CD14-positive monocyte (primary cell): ENCODE measurements around the gene RALGAPA2. TPM values are rescaled to one million over a fixed set of nuclear protein-coding genes. Genes with fewer than 3 reads are reported as not detected.

Experiments used
- DNase-seq, 3 donors: peaks; one replicate each; pipeline ENCODE4 v3.0.0-alpha.2; 2011 to 2022
- H2AFZ ChIP-seq: 2 replicates; pipeline ENCODE4 v1.6.0; 2012; ENCODE audit warnings: mild to moderate bottlenecking, low read depth, low read length, inconsistent platforms; ENCODE audit not compliant: insufficient read depth, poor library complexity, severe bottlenecking
- H3K27ac ChIP-seq, 2 donors: 1 replicate in 1 of 2; 2 replicates in 1 of 2; pipeline ENCODE4 v1.5.1; 2012 to 2013; ENCODE audit warnings: low read length in 2 of 2, control low read depth in 1 of 2, inconsistent platforms in 1 of 2, low read depth in 1 of 2, mild to moderate bottlenecking in 1 of 2
- H3K27me3 ChIP-seq, 2 donors: one replicate each; pipeline versions ENCODE4 v1.6.0 to v1.6.1; 2011 to 2013; ENCODE audit warnings: low read length in 2 of 2; ENCODE audit not compliant: control insufficient read depth in 2 of 2, insufficient read depth in 2 of 2
- H3K36me3 ChIP-seq, 2 donors: replicated peaks in 1 of 2; 1 replicate in 1 of 2; 2 replicates in 1 of 2; pipeline versions ENCODE4 v1.5.1 to v1.6.1; 2012 to 2013; ENCODE audit warnings: low read length in 2 of 2, control low read depth in 1 of 2, inconsistent platforms in 1 of 2, mild to moderate bottlenecking in 1 of 2; ENCODE audit not compliant: insufficient read depth in 2 of 2, control insufficient read depth in 1 of 2
- H3K4me1 ChIP-seq, 2 donors: 1 replicate in 1 of 2; 2 replicates in 1 of 2; pipeline versions ENCODE4 v1.5.1 to v1.6.1; 2012 to 2013; ENCODE audit warnings: low read length in 2 of 2, control low read depth in 1 of 2, inconsistent platforms in 1 of 2, mild to moderate bottlenecking in 1 of 2, moderate library complexity in 1 of 2; ENCODE audit not compliant: insufficient read depth in 2 of 2, control insufficient read depth in 1 of 2
- H3K4me2 ChIP-seq: replicated peaks from 2 replicates; pipeline ENCODE3; 2012; ENCODE audit warnings: low read length, moderate library complexity, mild to moderate bottlenecking; ENCODE audit not compliant: poor library complexity, severe bottlenecking; ENCODE audit errors: extremely low read depth
- H3K4me3 ChIP-seq, 3 experiments: fragments of 200-600 bp in 1 of 3; sonication (generic) in 1 of 3; replicated peaks in 1 of 3; 1 replicate in 2 of 3; 2 replicates in 1 of 3; pipeline ENCODE4 v1.5.1; 2011 to 2013; ENCODE audit warnings: low read length in 3 of 3, mild to moderate bottlenecking in 3 of 3, control low read depth in 2 of 3, low read depth in 2 of 3, inconsistent platforms in 1 of 3, moderate library complexity in 1 of 3
- H3K79me2 ChIP-seq: 2 replicates; pipeline ENCODE4 v1.6.0; 2012; ENCODE audit warnings: mild to moderate bottlenecking, control low read depth, inconsistent platforms, low read length, moderate library complexity; ENCODE audit not compliant: insufficient read depth
- H3K9ac ChIP-seq: 2 replicates; pipeline ENCODE4 v1.6.0; 2017; ENCODE audit warnings: low read length, mild to moderate bottlenecking; ENCODE audit not compliant: insufficient read depth, poor library complexity, severe bottlenecking
- H3K9me3 ChIP-seq, 2 donors: replicated peaks in 1 of 2; 1 replicate in 1 of 2; 2 replicates in 1 of 2; pipeline versions ENCODE4 v1.5.1 to v1.6.1; 2012 to 2013; ENCODE audit warnings: low read length in 2 of 2, control low read depth in 1 of 2; ENCODE audit not compliant: control insufficient read depth in 1 of 2, insufficient read depth in 1 of 2
- H4K20me1 ChIP-seq: 2 replicates; pipeline ENCODE4 v1.6.0; 2012; ENCODE audit warnings: mild to moderate bottlenecking, low read length, control low read depth, moderate library complexity; ENCODE audit not compliant: insufficient read depth
- H3K27ac Mint-ChIP-seq, 7 donors: one replicate each; pipeline ENCODE4 v1.8.0; 2020; ENCODE audit warnings: mild to moderate bottlenecking in 7 of 7, mixed read lengths in 7 of 7, moderate library complexity in 6 of 7, inconsistent platforms in 2 of 7
- H3K27me3 Mint-ChIP-seq, 3 donors: one replicate each; pipeline ENCODE4 v1.8.0; 2021 to 2022; ENCODE audit warnings: low read depth in 3 of 3, mild to moderate bottlenecking in 3 of 3, mixed read lengths in 3 of 3, moderate library complexity in 3 of 3, inconsistent platforms in 1 of 3
- H3K36me3 Mint-ChIP-seq, 2 donors: one replicate each; pipeline ENCODE4 v1.8.0; 2020; ENCODE audit warnings: mixed read lengths in 2 of 2, inconsistent platforms in 1 of 2, mild to moderate bottlenecking in 1 of 2
- H3K4me1 Mint-ChIP-seq: one replicate; pipeline ENCODE4 v1.8.0; 2020; ENCODE audit warnings: mild to moderate bottlenecking, mixed read lengths
- H3K4me3 Mint-ChIP-seq, 2 donors: one replicate each; pipeline ENCODE4 v1.8.0; 2020; ENCODE audit warnings: mild to moderate bottlenecking in 2 of 2, mixed read lengths in 2 of 2, moderate library complexity in 1 of 2
- H3K9me3 Mint-ChIP-seq, 7 donors: one replicate each; pipeline ENCODE4 v1.8.0; 2020 to 2022; ENCODE audit warnings: mixed read lengths in 7 of 7, mild to moderate bottlenecking in 6 of 7, moderate library complexity in 6 of 7, inconsistent platforms in 2 of 7
- WGBS: methylation state at CpG from one replicate; pipeline ENCODE4 v1.1.5; 2013; ENCODE audit warnings: missing lambda C conversion rate; ENCODE audit not compliant: insufficient coverage; 5-methylcytosine and 5-hydroxymethylcytosine counted together
- intact Hi-C, 2 donors: fragments of 100-400 bp; cut with micrococcal nuclease; formaldehyde crosslinking; loops; one replicate each; pipeline versions ENCODE4 v1.15.0 to v1.15.1; 2023
- polyA plus RNA-seq, 3 donors: library from polyadenylated mRNA; depleted of rRNA in 1 of 3; unstranded in 2 of 3; stranded (reverse) in 1 of 3; fragments of 300-500 nt in 2 of 3; fragments of >200 nt in 1 of 3; fragmentation: Illumina TruSeq in 2 of 3; gene quantifications; 1 replicate in 2 of 3; 2 replicates in 1 of 3; pipeline ENCODE4 v1.2.3, GENCODE V29; 2012 to 2021
- TF ChIP-seq, protein P1 (sequence below): fragments of 200-600 bp; IDR thresholded peaks from one replicate; pipeline ENCODE4 v1.8.0; 2022; ENCODE audit warnings: antibody characterized with exemption, mild to moderate bottlenecking

RALGAPA2 gene
- polyA plus RNA-seq, 3 donors: 6.2 to 13.0 (median 8.9) TPM

DNA sequence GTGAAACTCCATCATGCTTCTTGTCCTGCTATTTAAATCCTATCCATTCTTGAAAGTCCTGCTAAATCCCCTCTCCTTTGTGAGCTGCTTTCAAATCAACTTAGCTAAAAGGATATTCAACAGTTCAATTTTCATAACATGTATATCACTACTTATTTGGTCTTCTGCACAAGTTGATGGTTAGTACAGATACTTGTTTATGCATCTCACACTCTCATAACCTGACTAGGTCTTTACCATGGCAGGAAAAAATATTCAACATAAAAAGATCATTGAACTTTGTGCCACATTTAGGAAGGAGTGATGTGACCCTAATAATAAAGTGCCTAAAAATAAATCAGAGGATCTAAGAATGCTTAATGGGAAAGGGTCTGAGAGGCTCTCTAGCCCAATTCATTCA, 148.2 kb downstream of the RALGAPA2 start:
- H2AFZ ChIP-seq: no peak overlapping the region
- peak overlapping the region in 1 of 7 donors; percentile 50 for H3K27ac Mint-ChIP-seq
- H3K4me1 ChIP-seq: no peaks in the 10 kb centered on the region
- peaks cover 43 to 56% of the 10 kb centered on the region in 2 donors for H3K36me3 Mint-ChIP-seq
- H3K4me3 ChIP-seq: no peak overlapping the region
- H3K9me3 ChIP-seq: no peaks in the 10 kb centered on the region
- H3K4me3 Mint-ChIP-seq: no peak overlapping the region
- no peaks in the 10 kb centered on the region for H4K20me1 ChIP-seq
- peaks cover 44 to 97% of the 10 kb centered on the region in 2 donors for H3K36me3 ChIP-seq
- H3K4me1 Mint-ChIP-seq: no peaks in the 10 kb centered on the region
- H3K27me3 Mint-ChIP-seq: peaks cover 0 to 1% (median 0%) of the 10 kb centered on the region in 3 donors
- H3K27ac ChIP-seq: no peak overlapping the region
- H3K4me2 ChIP-seq: no peak overlapping the region
- intact Hi-C loops: no loop called here
- H3K9me3 Mint-ChIP-seq: no peaks in the 10 kb centered on the region
- no peaks in the 10 kb centered on the region for H3K79me2 ChIP-seq
- DNase-seq: no peak
- H3K9ac ChIP-seq: no peak overlapping the region
- no peaks in the 10 kb centered on the region for H3K27me3 ChIP-seq
- TF ChIP-seq, protein P1, sequence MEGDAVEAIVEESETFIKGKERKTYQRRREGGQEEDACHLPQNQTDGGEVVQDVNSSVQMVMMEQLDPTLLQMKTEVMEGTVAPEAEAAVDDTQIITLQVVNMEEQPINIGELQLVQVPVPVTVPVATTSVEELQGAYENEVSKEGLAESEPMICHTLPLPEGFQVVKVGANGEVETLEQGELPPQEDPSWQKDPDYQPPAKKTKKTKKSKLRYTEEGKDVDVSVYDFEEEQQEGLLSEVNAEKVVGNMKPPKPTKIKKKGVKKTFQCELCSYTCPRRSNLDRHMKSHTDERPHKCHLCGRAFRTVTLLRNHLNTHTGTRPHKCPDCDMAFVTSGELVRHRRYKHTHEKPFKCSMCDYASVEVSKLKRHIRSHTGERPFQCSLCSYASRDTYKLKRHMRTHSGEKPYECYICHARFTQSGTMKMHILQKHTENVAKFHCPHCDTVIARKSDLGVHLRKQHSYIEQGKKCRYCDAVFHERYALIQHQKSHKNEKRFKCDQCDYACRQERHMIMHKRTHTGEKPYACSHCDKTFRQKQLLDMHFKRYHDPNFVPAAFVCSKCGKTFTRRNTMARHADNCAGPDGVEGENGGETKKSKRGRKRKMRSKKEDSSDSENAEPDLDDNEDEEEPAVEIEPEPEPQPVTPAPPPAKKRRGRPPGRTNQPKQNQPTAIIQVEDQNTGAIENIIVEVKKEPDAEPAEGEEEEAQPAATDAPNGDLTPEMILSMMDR: no peak

DNA sequence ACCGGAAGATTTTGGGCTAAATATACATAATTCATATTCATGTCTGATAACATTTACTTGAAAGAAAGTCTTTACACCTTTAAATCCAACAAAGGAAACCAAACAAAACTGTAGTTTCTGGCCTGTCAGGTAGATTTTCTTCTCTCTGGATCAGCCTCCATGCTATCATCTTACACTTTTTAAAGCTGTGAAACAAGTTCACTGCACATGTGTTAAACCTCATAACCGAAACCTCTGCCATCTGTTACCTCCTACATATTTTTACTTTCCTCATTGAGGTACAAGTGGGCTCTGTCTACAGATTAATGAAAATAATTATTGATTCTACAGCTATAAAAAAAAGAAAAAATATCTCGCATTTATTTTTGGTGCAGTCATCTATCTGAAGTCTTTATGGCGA, 149.9 kb downstream of the RALGAPA2 start:
- H3K4me1 ChIP-seq: no peaks in the 10 kb centered on the region
- no peak overlapping the region for H3K9ac ChIP-seq
- TF ChIP-seq, protein P1: no peak
- H4K20me1 ChIP-seq: no peaks in the 10 kb centered on the region
- H3K4me3 ChIP-seq: no peak overlapping the region
- H3K4me2 ChIP-seq: no peak overlapping the region
- Mint-ChIP-seq H3K4me1 (no peaks in the 10 kb centered on the region), H3K27ac (no peak overlapping the region), H3K4me3 (no peak overlapping the region), H3K27me3 (peaks cover 0 to 1% (median 0%) of the 10 kb centered on the region in 3 donors), H3K36me3 (peaks cover 55 to 63% of the 10 kb centered on the region in 2 donors), H3K9me3 (peaks cover 0 to 2% (median 0%) of the 10 kb centered on the region in 7 donors)
- H2AFZ ChIP-seq: no peak overlapping the region
- no peaks in the 10 kb centered on the region for H3K27me3 ChIP-seq
- H3K9me3 ChIP-seq: no peaks in the 10 kb centered on the region
- WGBS: no CpG with 5 or more reads among the region's 4 CpGs
- no peak overlapping the region for H3K27ac ChIP-seq
- intact Hi-C loops: no loop called here
- no peaks in the 10 kb centered on the region for H3K79me2 ChIP-seq
- DNase-seq: no peak
- H3K36me3 ChIP-seq: peaks cover 39 to 96% of the 10 kb centered on the region in 2 donors
